Muscle of back (tissue), 11 donors: ENCODE results near the gene TAGLN3. TPM values are rescaled to one million over a fixed set of nuclear protein-coding genes. Genes with fewer than 3 reads are reported as not detected.

Experiments used
- DNase-seq, 3 donors: peaks; one replicate each; pipeline versions ENCODE4 v3.0.0 to v3.0.0-alpha.2; 2013
- polyA plus RNA-seq, 10 donors: library from polyadenylated mRNA; unstranded; fragments of 120-200 nt; gene quantifications; one replicate each; pipeline ENCODE4 v1.2.1, GENCODE V29; 2013; ENCODE audit not compliant: insufficient read length in 10 of 10

TAGLN3 gene
- polyA plus RNA-seq, 10 donors = 3.0 to 6.0 (median 4.0) TPM

DNA sequence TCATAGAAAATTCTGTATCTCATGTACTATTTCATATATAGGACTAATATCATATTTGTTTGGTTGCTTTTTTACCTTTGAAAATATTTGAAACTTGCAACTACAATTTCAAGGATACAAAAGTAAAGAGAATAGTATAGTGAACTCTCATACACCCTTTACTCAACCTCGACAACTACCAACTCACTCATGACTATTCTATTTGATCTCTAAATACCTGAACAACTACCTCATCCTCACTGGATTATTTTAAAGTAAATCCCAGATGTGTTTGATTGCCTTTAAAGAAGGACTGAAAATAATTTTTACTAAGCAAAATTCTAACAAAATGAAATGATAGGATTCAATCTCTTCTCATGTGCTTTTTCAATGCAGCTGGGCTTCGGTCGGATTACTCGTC, 47.9 kb downstream of the TAGLN3 start:
- DNase-seq = no peak

DNA sequence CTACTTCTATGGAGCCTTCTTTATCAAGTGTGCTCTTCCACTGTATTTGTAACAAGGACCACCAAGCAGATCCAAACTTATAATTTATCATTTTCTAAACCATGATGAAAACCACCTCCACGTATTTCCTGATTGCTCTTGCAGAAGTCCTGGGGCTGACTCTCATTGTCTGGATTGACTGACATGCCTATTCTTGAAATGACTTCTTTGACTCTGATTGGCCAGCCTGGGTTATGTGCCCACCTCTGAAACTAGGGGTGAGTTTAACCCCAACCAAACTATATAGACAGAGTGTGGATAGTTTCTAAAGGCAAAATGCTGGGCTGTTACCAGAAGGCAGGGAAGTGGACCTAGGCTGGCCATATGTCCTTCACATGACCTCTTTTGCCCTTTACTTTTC, 48.5 kb downstream of the TAGLN3 start:
- DNase-seq = no peak

DNA sequence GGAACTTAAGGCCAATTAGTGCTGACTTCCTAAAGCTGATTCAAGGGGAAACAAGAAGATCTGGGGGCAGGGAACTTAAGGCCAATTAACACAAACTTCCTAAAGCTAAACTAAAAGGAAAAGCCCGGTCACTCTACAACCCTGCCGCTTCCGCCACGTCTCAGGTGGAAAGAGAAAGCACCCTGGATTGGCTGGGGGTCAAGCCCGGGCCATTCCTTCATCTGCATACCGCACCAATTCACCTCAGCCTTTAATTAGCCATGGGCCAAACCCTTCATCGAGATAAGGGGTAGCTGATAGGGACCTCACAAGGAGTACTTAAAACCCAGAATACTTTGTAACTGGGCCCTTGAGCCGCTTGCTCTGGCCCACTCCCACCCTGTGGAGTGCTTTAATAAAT, 50.2 kb downstream of the TAGLN3 start:
- DNase-seq = no peak

DNA sequence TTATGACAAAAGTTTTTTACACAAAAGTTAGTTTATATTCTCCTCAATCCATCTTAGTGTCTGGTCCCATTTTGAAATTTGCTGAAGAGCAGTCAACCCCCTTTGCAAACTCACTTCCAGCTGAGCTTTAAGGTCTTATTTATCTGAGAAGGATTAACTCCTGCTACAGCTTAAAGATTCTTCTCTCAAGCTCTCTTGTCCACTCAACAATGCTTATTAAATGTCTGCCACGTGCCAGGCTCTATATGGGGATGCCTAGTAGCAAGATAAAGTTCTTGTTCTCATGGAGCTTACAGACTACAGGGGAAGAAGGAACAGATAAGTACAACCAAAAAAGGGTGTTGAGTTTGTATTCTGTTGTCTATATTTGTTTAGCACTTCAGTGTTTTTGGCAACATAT, 54.5 kb downstream of the TAGLN3 start:
- no peak for DNase-seq

DNA sequence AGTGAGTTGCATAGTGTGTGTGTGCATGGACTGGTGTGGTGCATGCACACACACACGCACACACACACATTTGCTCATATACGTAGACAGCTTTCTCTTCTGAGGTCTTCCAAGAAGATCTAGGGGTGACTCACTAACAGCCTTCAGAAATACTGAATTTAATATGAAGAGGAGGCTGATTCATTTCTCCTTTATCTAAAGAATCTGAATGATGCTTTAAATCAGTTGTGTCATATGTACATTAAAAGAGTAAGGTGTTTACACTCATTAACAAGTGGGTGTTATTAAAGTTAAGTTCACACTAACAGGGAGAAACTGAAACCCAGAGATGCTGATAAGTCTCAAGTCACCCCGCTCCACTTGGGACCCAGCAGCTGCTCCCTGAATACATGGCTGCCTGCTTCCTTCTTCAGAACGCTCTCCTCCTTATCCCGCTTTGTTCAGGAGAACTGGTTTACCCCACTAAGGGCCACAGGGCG, 57.8 kb downstream of the TAGLN3 start:
- DNase-seq = peak in 1 of 3 donors; percentile 43

DNA sequence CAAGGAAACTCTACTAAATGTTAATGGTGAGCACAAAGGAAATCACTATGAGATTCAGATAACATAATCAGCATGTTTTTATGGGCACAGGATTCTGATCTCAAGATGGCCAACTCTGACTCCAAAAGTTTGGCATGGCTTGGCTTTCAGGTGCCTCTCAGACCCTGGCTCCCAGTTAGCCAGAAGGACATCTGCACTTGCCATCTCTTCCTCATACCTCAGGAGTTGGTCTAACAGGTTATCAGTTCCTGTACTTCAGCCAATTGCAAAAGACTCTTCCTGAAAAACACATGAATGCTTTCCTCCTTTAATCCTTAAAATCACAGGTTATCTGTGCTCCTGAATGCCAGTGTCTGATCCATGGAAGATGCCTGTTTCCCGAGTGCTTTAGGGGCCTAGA, 60.8 kb downstream of the TAGLN3 start:
- DNase-seq = no peak

DNA sequence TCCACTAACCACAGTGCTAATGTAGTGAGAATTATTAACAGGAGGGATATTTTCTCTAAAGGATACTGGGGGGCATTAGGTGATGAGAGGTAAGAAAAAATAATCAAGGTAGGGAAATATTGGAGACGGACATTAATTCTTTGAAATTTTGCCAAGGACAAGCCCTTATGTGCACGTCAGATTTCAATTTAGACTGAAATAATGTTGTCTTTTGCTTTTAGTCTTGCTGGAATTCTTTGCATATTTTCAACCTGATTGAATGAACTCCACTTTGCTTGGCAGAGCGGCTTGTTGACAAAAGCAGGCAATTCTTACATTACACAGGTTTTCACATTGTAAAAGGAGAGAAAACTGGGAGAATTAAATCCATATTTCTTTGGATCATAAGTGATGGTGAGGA, 62.4 kb downstream of the TAGLN3 start:
- DNase-seq = peak in 1 of 3 donors; percentile 7

Other genes with a start within 250 kb of the TAGLN3 start
- 10 to 100 TPM; 41.9 to 87.5 (median 61.0) TPM for gene PHLDB2, start 139.7 kb upstream of the TAGLN3 start, polyA plus RNA-seq
- gene ABHD10, start 19.9 kb upstream of the TAGLN3 start, polyA plus RNA-seq = 10 to 100 TPM; 21.3 to 26.5 (median 25.4) TPM
- not detected for gene TMPRSS7, start 35.8 kb downstream of the TAGLN3 start, polyA plus RNA-seq
- 1 to 10 TPM; 3.3 to 6.0 (median 4.5) TPM for gene C3orf52, start 87.5 kb downstream of the TAGLN3 start, polyA plus RNA-seq
- gene GCSAM, start 134.3 kb downstream of the TAGLN3 start, polyA plus RNA-seq = 1 to 10 TPM in 6 of 10 donors, under 1 TPM in 4; 0.50 to 1.7 (median 1.3) TPM